OCI-M2 (cell line): ENCODE data around the gene FOXO1.

Experiments used
- DNase-seq: peaks from one replicate; lab custom pipeline; 2025; ENCODE audit not compliant: unreplicated experiment; lab: John Stamatoyannopoulos, UW

Gene FOXO1

GRCh38 chr13:40582531-40582930 lies 83.9 kb downstream of the FOXO1 start:
- no peak for DNase-seq

GRCh38 chr13:40581277-40581579 lies 85.2 kb downstream of the FOXO1 start:
- DNase-seq: no peak

GRCh38 chr13:40580566-40581276 lies 85.7 kb downstream of the FOXO1 start:
- no peak for DNase-seq

- no peak for DNase-seq
Measured at GRCh38 chr13:40579535-40579934, 86.9 kb downstream of the FOXO1 start.

GRCh38 chr13:40578055-40578454 lies 88.4 kb downstream of the FOXO1 start:
- DNase-seq: no peak

GRCh38 chr13:40576369-40576768 lies 90.1 kb downstream of the FOXO1 start:
- DNase-seq: no peak

- no peak for DNase-seq
Measured at GRCh38 chr13:40572961-40573360, 93.5 kb downstream of the FOXO1 start.

GRCh38 chr13:40571338-40571963 lies 95.0 kb downstream of the FOXO1 start:
- DNase-seq: no peak

GRCh38 chr13:40570930-40571329 lies 95.5 kb downstream of the FOXO1 start:
- no peak for DNase-seq

- no peak for DNase-seq
Measured at GRCh38 chr13:40569024-40569350, 97.5 kb downstream of the FOXO1 start.

- DNase-seq: no peak
Measured at GRCh38 chr13:40568246-40569023, 98.0 kb downstream of the FOXO1 start.

GRCh38 chr13:40566811-40567210 lies 99.6 kb downstream of the FOXO1 start:
- DNase-seq: no peak

GRCh38 chr13:40565282-40566148 lies 100.9 kb downstream of the FOXO1 start:
- no peak for DNase-seq

- no peak for DNase-seq
Measured at GRCh38 chr13:40564342-40565001, 102.0 kb downstream of the FOXO1 start.

- DNase-seq: no peak
Measured at GRCh38 chr13:40563350-40564125, 102.9 kb downstream of the FOXO1 start.

- no peak for DNase-seq
Measured at GRCh38 chr13:40562975-40563349, 103.5 kb downstream of the FOXO1 start.

- no peak for DNase-seq
Measured at GRCh38 chr13:40559915-40560314, 106.5 kb downstream of the FOXO1 start.

- no peak for DNase-seq
Measured at GRCh38 chr13:40558656-40559055, 107.8 kb downstream of the FOXO1 start.

GRCh38 chr13:40556453-40556852 lies 110.0 kb downstream of the FOXO1 start:
- DNase-seq: no peak

- DNase-seq: no peak
Measured at GRCh38 chr13:40553356-40553755, 113.1 kb downstream of the FOXO1 start.
